GM10266 (cell line): ENCODE results near the gene ST13.
"Not testable (repeated sequence)": the region's sequence is repeated elsewhere in the genome, so short reads cannot be mapped to it uniquely, and the experiment has no call there.

Source experiments
- DNase-seq: peaks from one replicate; pipeline ENCODE4 v3.0.0; 2012; ENCODE audit errors: extremely low spot score
- TF ChIP-seq, protein P1 (sequence below): IDR thresholded peaks from 2 replicates; pipeline ENCODE4 v1.5.1; 2012; ENCODE audit warnings: mild to moderate bottlenecking, low read depth; ENCODE audit not compliant: control insufficient read depth, insufficient read depth; ENCODE audit errors: missing control alignments

ST13 gene

DNA sequence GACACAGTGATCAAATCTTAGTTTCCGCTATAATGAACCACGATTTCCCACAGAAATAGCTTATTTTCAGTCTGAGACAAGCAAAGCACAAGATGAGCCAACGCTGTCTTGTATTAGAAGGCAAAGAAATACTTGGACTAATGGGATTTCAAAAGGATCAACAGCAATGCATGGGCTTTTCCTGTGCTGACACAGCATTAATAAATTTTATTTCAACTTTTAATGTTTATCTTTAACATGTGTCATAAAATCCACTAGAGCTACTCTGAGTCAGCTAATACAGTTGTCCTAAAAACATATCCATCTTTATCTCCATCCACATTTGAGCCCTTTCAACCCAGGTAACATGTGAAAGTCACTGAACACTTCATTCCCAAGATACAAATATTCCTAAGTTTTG is 21.8 kb downstream of the ST13 start:
- DNase-seq: no peak
- TF ChIP-seq, protein P1, sequence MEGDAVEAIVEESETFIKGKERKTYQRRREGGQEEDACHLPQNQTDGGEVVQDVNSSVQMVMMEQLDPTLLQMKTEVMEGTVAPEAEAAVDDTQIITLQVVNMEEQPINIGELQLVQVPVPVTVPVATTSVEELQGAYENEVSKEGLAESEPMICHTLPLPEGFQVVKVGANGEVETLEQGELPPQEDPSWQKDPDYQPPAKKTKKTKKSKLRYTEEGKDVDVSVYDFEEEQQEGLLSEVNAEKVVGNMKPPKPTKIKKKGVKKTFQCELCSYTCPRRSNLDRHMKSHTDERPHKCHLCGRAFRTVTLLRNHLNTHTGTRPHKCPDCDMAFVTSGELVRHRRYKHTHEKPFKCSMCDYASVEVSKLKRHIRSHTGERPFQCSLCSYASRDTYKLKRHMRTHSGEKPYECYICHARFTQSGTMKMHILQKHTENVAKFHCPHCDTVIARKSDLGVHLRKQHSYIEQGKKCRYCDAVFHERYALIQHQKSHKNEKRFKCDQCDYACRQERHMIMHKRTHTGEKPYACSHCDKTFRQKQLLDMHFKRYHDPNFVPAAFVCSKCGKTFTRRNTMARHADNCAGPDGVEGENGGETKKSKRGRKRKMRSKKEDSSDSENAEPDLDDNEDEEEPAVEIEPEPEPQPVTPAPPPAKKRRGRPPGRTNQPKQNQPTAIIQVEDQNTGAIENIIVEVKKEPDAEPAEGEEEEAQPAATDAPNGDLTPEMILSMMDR: no peak

DNA sequence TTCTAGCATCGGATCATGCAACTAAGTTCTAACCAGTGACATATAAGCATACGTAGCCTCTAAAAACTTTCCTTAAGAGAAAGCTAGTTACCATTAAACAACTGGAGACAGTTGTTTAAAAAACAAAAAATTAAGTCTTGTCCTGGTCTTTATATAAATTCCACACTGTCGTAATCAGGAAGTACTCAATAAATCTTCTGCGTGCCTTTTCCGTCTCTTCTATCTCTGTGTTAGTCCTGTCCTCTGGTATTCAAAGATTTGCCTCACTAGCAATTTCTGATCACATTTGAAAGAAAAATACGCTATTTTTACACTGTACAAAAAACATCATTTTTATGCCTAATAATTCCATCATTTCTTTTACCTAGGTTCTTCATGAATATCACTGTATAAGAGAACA is 27.3 kb downstream of the ST13 start:
- DNase-seq: no peak
- TF ChIP-seq, protein P1: no peak

DNA sequence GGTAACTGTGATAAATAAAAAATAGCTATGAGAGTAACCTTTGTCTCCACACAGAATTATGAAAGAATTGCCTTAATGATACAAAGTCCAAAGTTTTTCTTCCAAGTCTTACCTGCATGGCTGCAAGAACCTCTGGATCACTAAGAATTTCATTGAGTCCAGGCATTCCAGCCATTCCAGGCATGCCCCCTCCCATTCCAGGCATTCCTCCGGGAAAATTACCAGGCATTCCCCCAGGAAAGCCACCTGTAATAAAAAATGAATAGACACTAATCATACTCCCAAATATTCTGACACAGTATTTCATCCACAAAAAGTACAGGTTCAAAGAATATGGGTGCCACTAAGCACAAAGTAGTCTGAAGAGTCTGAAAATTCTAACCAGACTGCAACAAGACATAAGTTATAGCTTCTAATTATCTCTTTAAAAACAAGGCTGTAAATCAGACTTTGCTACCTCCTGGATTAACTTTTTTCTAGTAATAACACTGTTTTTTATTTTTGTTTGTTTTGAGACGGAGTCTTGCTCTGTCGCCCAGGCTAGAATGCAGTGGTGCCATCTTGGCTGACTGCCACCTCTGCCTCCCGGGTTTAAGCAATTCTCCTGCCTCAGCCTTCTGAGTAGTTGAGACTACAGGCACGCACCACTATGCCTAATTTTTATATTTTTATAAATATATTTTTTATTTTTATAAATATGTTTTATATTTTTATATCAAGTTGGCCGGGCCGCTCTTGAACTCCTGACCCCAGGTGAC is 29.3 kb downstream of the ST13 start:
- no peak for DNase-seq
- TF ChIP-seq, protein P1: no peak

DNA sequence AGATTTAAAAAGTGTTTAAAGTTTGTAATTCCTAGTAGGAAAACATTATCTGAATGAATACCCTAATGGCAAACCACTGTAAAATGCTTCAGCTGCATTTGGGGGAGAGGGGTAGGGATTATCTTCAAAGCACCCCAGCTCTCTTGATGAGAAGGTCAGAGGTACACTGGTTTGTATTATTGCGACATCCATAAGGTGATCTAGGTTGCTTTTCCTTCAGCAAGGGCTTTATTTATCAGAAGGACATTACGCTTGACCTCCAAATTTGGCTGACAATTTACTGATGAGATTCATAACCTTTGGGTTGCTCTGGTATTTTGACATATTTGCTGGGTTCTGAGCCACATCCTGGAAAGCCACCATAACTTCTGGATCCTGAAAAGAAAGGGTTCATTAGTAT is 30.1 kb downstream of the ST13 start:
- not testable (repeated sequence) for DNase-seq

DNA sequence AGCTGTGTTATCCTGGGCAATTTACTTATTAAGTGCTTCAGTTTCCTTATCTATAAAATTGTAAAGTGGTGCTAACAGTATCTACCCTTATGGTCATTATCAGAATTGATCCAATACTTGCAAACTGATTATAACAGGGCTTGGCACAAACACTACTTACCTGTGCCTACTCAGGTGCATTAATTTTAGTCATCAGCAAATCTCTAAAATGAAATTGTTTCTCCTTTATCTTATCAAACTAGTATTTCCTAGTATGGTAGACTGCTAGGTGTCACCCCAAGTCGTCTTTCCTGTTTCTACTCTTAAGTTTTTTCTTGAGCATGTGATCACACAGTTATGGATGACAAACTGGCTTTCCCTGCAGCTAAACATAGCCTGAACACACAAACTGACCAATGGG is 33.0 kb downstream of the ST13 start:
- TF ChIP-seq, protein P1: no peak
- no peak for DNase-seq

DNA sequence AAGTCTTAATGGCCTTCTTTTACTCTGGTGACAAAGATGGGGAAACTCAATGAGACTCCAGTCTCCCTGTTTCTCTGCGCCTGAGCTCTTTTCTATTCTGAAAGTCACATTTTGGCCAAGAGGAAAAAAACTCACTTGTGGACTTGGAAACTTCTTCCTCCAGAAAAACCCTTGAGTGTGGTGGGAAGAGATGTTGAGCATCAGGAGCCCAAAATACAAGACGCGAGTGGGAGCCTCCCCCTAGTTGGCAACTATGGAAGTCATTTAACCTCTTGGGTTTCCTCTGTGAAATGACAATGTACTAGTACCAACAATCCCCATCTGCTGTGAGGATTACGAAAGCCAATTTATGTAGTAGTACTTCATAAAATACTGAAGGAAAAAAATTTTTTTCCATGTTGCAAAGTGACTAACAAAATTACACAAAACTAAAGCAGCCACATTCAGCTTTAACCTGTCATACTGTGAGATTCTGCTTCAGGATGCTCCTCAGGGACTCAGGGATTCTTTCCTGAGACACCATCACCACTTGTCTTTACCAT is 36.8 kb downstream of the ST13 start:
- DNase-seq: peak; percentile 21

DNA sequence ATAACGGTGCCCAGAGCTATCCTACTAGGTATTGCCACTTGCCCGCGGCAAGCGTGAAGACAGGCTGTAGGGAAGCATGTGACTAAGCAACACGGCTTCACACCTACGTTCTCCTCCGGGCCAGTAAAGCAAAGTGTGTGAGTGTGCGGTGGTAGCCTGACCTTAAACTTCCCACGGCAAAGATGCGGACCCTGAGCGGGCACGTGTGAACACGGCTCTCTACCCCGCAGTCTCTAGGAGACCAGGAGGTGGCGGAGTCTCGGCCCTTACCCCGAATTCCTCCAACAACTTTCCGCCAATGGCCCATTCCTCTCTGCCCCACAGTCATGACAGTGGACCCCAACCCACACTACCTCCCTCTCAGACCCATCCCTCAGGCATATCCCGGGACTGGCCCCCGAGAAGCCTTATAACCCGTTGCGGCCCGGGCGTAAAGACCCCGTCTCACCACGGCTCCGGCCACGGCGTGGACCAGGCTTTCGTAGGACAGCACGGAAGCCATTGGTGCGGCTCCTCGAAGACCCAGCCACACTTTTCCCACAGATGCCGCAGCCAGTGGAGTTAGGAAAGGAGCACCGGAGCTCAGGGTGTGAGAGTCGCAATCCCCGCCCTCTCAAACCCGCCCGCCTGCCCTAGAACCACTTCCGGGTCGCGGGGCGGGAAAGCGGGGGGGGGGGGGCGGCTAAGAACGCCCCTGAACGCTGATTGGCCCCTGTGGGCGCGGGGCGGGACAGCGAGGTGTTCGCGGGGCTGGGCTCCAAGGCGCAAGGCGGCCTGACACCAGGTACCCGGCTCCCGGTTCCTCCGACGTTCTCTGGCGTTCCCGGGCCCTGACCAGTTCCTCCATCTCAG is 37.5 kb downstream of the ST13 start, which contains the start of gene SLC25A17:
Gene SLC25A17, minus strand, starts transcription at position 600 of the 852 bp plus-strand sequence. Its CDS starts 98 bp downstream, at position 502.
- peak; percentile 94 for DNase-seq
- TF ChIP-seq, protein P1: peak; percentile 32

More for the DNA sequence above, 36.8 kb downstream of the ST13 start:
- TF ChIP-seq, protein P1: no peak
